Stimulated activated CD4-positive, alpha-beta T cell treated with anti-CD3 and anti-CD28 coated beads, Interleukin-1b, Interleukin-23, amount 100 ng/mL, for 24 hours (primary cell): ENCODE results near the gene ATXN2.

Experiments
- DNase-seq, 4 experiments: peaks; one replicate each; pipeline ENCODE4 v3.0.0-alpha.2; 2020; ENCODE audit warnings: low read depth in 4 of 4, low spot score in 1 of 4

Gene ATXN2

DNA sequence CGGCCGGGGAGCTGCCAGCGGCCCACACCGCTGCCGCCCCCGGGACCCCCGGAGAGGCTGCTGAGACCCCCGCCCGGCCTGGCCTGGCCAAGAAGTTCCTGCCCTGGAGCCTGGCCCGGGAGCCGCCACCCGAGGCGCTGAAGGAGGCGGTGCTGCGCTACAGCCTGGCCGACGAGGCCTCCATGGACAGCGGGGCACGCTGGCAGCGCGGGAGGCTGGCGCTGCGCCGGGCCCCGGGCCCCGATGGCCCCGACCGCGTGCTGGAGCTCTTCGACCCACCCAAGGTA lies 180.6 kb downstream of the ATXN2 start:
- DNase-seq: no peak

- DNase-seq: no peak
These were observed 181.1 kb downstream of the ATXN2 start for GRCh38 chr12:111417784-111418593.

- DNase-seq: no peak
These were observed 181.8 kb downstream of the ATXN2 start for GRCh38 chr12:111417290-111417689.

GRCh38 chr12:111414711-111415252 lies 184.3 kb downstream of the ATXN2 start:
- DNase-seq: no peak

GRCh38 chr12:111413442-111414086 lies 185.6 kb downstream of the ATXN2 start:
- no peak for DNase-seq

DNA sequence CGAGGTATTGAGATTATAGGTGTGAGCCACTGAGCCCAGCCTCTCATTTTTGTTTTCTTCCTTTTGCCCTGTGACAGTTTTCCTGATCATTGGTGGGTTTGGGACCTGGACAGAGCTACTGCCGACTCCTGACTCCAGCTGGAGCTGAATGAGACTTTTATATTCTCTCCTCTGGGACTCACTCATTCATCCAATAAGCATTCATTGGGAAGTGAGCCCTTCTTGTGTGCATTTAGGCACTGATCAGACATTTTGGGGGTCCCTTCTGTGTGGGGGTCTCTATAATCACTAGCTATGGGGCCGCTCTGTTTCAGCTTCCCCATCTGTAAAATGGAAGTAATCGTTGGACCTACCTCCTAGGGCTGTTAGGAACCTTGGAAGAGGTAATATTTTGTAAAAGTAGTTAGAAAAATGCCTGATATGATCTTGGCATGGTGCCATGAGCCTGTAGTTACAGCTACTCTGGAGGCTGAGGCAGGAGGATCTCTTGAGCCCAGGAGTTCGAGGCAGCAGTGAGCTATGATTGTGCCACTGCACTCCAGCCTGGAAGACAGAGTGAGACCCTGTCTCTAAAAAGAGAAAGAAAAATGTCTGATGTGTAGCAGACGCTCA lies 186.2 kb downstream of the ATXN2 start:
- DNase-seq: no peak

DNA sequence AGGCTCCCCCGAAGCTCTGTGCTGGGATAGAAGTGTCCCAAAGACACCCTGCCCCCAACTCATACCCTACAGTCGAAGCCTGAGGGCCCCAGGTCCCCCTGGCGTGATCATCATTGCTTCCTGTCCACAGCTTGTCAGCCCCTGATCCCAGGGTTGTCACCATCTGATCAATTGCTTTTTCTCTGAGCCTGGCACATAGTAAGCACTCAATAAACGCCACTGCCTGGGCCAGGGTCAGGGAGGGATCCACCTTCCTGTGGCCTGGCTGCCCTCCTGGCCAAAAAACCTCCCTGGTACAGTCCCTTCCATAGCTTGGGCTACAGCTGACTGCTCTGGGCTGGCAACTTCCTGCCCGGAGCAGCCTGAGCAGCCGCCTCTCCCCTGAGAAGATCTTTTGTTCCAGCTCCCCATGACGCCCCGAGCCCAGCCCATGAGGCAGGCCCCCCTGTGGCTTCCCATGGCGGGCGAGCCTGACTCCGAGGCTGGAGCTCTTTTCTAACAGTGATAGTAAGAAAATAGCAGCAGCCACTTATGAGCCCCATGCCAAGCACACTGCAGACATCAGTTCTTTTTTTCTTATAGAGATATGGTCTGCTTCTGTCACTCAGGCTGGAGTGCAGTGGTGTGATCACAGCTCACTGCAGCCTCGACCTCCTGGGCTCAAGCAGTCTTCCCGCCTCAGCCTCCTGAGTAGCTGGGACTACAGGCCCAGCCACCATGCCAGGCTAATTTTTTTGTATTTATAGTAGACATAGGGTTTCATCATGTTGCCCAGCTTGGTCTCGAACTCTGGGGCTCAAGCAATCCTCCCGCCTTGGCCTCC lies 186.9 kb downstream of the ATXN2 start:
- no peak for DNase-seq

DNA sequence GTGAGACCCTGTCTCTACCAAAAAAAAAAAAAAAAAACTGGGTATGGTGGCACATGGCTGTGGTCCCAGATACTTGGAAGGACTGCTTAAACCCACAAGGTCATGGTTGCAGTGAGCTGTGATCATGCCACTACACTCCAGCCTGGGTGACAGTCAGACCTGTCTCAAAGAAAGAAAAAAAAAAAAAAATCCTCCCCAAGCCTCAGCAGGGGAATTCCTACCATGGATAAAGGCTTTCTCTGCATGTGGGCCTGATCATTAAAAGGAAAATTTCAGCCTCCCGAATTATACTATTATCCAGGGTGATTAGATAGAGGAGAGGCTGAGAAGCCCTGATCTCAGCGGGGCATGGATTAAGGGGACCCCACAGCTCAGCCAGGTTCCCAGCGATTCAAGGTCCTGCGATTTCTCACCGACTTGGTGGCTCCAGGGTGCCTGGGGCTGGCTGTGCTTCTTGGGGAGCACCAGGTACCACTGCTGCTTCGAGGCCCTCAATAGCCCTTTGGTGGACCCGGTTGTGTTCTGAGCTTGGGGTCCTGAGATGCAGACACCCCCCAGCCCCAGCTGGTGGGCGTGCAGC lies 187.8 kb downstream of the ATXN2 start:
- no peak for DNase-seq

DNA sequence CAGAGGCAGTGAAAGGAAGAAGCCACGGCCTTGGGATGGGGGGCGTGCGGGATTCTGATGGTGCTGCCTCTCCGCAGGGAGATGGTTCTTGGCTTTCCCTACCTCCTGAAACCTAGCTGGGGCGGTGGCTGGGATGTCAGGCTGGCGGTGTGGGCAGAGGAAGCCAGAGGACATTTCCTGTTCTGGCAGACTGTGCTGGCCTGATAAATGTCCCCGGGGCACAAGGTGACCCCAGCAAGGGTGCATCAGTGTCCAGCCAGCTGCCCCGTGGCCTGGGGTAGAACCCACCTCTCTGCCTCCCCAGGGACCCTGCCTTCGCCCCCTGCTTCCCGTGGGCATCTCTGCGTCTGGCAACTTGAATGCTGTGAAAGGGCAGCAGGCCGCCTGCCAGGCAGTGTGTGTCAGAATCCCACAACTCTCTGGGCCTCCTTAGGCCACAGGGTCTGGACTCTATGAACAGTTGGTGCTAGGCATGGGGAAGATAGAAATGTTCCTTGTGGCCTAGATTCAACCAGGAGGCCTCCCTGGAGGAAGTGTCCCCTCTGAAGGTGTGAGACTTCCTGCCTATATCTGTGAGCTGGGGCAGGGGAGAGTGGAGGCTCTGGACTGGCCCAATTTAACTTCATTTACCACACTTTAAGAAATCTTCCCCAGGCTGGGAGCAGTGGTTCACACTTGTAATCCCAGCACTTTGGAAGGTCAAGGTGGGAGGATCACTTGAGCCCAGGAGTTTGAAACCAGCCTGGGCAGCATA lies 188.5 kb downstream of the ATXN2 start:
- DNase-seq: no peak

GRCh38 chr12:111409780-111410430 lies 189.2 kb downstream of the ATXN2 start:
- DNase-seq: no peak

- DNase-seq: no peak
These were observed 189.7 kb downstream of the ATXN2 start for GRCh38 chr12:111409403-111409779.

GRCh38 chr12:111408686-111409402 lies 190.3 kb downstream of the ATXN2 start:
- DNase-seq: no peak

GRCh38 chr12:111408116-111408440 lies 191.0 kb downstream of the ATXN2 start:
- no peak for DNase-seq

DNA sequence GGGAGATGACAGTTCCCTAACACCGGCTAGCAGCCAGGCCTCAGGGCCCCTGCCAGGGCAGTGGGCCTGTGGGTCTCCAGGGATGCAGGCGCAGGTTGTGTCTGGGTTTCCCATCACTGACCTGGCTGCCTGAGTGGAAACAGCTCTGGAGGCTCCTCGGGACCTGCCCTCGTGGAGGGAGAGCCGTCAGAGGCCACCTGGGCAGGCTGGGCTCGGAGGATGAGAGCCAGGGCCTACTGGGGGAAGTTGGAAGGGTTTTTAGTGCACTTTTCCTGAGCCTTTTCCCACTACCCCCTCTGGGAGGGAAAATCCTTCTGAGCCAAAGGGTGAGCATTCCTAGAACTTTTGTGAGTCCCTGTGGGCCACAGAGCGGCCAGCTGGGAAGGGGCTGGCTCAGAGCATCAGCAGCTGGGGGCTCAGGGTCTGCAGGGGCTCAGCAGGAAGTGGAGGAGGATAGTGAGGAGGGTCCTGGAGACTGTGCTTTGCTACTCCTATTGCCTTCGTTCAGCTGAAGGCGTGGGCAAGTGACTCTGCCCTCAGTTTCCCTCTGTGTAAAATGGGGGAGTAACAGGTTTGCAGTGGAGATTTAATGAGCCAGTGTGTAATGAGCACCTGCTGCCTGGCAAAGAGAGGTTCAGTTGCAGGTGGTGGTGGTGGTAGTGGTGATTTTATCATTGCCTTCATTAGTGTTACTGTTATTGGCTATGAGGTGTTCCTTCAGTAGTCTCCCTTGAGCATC lies 191.6 kb downstream of the ATXN2 start:
- DNase-seq: no peak

DNA sequence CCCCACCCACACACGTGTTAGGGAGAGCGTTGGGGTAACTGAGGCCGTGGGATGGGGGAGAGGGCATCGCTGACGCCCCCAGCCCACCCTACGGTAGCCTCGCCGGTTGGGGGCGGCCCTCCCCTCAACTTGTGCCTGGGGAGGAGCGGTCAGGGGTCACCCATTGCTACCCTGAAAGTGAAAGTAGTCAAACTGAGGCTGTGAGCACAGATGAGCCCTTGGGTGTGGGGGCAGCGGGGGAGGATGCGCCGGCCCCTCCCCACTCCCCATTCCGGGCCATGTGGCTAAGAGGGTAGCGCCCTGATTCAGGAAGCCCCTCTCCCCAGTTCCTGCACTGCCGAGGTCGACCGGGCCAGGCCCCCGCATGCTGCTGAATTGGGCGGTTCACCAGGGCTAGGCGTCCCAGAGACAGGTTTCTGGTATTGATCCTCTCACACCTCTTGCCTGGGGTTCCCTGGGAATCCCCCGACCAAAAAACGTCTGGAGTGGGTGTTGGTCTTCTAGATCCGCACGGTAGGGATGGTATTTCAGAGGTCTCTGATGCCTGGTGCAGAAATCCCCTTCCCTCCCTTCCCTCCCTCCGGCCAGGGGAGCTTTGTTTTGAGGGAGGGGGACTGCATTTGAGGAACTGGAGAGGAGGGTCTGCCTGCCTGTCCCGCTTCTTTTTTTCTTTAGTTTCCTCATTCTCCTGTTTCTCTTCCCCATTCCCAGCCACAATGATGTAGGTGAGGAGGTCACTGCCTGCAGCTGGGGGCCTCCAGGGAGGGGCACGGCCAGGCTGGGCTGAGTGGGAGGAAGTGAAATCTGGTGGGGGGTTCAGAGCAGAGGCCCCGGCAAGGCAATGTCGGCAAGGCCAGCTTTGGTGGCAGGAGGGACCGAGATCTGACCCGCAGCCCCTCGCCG lies 192.4 kb downstream of the ATXN2 start:
- no peak for DNase-seq

DNA sequence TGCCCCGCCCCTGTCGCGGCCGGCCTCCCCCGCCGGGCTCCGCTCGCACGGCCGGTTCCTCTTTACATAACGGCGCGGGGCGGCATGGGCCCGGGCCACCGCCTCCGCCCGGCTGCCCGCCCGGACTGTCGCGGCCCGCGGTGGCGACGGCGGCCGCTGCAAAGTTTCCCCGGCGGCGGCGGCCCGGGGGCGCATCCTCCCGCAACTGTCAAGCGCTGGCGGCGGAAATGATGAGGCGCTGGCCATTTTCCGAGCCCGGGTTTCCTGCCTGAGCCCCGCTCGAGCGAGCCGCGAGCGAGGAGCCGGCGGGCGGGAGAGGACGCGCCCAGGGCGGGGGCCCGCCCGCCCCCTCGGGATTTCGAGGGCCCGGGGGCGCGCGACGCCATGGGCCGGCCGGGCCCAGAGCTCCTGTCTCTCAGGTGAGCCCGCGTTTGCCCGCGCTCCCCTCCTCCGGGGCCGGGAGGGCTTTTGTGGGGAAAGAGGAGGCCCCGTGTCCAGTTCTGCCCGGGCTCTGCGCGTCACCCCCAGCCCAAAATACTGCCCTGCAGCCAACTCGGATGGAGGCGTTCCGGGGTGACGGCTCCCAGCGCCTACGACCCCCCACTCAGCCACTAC lies 193.1 kb downstream of the ATXN2 start, which contains the start of gene SH2B3:
SH2B3 (plus strand) TSS at position 65 of the 615 bp plus-strand sequence. CDS start 12,223 bp downstream, outside the sequence.
- no peak for DNase-seq
